HUES6 (cell line): ENCODE measurements around the gene TAC4.

Experiments
- H3K27ac ChIP-seq: 2 replicates; pipeline ENCODE4 v1.7.0; 2013; ENCODE audit warnings: low read depth, mild to moderate bottlenecking, low read length, inconsistent platforms
- H3K27me3 ChIP-seq: 2 replicates; pipeline ENCODE4 v1.6.1; 2013; ENCODE audit warnings: low read length; ENCODE audit not compliant: control insufficient read depth, insufficient read depth
- H3K36me3 ChIP-seq: 2 replicates; pipeline ENCODE4 v1.6.1; 2013; ENCODE audit warnings: low read length; ENCODE audit not compliant: control insufficient read depth, insufficient read depth
- H3K4me1 ChIP-seq: 2 replicates; pipeline ENCODE4 v1.6.1; 2013; ENCODE audit warnings: low read length; ENCODE audit not compliant: control insufficient read depth, insufficient read depth
- H3K4me3 ChIP-seq: 2 replicates; pipeline ENCODE4 v1.5.1; 2013; ENCODE audit warnings: low read depth, low read length
- H3K9ac ChIP-seq: one replicate; pipeline ENCODE4 v1.6.1; 2013; ENCODE audit warnings: mild to moderate bottlenecking, low read length
- H3K9me3 ChIP-seq: 2 replicates; pipeline ENCODE4 v1.6.1; 2013; ENCODE audit warnings: low read depth, low read length; ENCODE audit not compliant: control insufficient read depth, insufficient read depth

The TAC4 gene

DNA sequence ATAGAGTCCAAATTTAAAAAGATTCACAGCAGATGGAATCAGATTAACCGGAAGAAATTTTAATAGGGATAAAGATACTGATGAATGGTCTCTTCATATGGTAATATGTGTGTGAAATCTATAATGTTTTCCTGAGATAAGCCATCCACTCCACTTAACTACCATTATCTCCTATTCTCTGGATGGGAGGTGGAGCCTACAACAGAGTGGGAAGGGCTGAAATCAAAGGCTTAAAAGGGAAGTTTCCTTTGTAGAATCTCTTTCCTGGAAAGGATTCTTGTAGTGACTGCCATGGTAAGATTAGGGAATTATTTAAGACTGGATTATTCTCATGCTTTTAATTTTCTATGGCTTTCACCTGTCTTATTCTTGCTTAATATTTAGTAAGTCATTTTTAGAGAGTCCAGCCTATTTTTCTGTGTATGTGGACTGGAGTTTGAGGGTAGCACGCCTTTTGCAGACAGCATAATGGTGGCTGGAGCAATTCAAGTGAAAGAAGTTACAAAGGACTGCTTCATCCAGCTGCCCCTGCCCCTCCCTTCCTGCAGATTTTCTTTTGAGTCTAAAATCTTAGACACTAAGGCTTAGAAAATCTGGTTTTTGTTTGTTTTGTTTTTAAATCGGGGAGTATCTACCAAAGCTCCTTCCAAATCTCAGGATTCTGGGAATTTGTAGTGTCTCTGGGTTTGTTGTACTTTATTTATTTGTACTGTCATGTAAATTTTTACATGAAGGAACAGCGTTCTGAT is 32.9 kb downstream of the TAC4 start:
- Histone ChIP-seq H3K27ac (peak overlapping the region; percentile 75), H3K27me3 (no peaks in the 10 kb centered on the region), H3K4me3 (peak overlapping the region; percentile 37), H3K4me1 (peaks cover 44% of the 10 kb centered on the region), H3K9ac (peak overlapping the region; percentile 61), H3K36me3 (peaks cover 53% of the 10 kb centered on the region), H3K9me3 (no peaks in the 10 kb centered on the region)

DNA sequence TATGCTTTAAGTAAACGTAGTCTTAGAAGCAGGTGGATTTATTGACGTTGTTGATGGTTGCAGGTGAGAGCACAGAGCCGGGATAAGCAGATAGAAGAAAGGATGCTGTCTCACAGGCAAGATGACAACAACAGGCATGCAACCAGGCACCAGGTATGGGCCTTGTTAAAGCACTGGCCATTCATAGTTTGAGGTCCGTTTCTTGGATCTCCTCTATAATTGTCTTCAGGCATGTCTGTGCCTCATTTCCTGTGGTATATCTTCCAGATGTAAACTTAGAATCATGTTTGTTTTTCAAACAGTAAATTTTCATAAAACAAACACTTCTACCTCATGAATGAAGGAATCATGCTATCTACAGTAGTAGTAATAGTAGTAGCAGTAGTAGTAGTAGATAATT is 38.8 kb downstream of the TAC4 start:
- Histone ChIP-seq H3K27me3 (no peaks in the 10 kb centered on the region), H3K27ac (no peak overlapping the region), H3K4me1 (peaks cover 15% of the 10 kb centered on the region), H3K4me3 (no peak overlapping the region), H3K36me3 (peaks cover 70% of the 10 kb centered on the region), H3K9me3 (no peaks in the 10 kb centered on the region), H3K9ac (no peak overlapping the region)

DNA sequence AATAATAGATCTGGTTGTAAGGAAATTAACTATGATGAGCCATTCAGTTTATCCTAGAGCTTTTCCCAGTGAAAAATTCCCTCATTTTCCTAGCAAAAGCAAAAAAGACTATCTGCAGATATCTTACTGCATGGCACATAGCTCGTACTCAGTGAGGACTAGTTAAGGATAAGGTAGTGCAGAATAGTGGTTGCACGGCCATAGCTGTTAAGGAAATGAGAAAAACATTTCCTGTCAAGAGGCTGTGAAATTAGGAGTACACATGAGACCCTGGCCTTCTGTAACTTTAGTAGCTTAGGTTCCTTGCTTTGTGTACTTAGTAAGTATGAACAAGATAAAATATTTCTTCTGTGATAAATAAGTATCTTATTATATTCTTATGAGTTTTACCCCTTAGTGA is 49.1 kb downstream of the TAC4 start:
- no peak overlapping the region for H3K4me3 ChIP-seq
- no peaks in the 10 kb centered on the region for H3K27me3 ChIP-seq
- H3K36me3 ChIP-seq, result peaks cover 75% of the 10 kb centered on the region
- H3K9ac ChIP-seq, result no peak overlapping the region
- no peak overlapping the region for H3K27ac ChIP-seq
- no peaks in the 10 kb centered on the region for H3K9me3 ChIP-seq
- no peaks in the 10 kb centered on the region for H3K4me1 ChIP-seq

DNA sequence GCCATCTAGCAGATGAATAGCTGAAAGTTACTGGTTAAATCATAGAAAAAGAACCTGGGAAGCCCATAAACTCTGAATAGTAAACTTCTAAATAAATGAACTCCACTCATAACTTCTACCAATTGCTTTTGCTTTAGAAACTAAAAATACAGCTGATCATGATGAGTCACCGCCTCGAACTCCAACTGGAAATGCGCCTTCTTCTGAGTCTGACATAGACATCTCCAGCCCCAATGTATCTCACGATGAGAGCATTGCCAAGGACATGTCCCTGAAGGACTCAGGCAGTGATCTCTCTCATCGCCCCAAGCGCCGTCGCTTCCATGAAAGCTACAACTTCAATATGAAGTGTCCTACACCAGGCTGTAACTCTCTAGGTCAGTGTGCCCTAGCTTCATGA is 49.7 kb downstream of the TAC4 start:
- no peak overlapping the region for H3K4me3 ChIP-seq
- H3K36me3 ChIP-seq, result peaks cover 80% of the 10 kb centered on the region
- H3K9me3 ChIP-seq, result no peaks in the 10 kb centered on the region
- H3K27ac ChIP-seq, result no peak overlapping the region
- no peaks in the 10 kb centered on the region for H3K27me3 ChIP-seq
- no peak overlapping the region for H3K9ac ChIP-seq
- no peaks in the 10 kb centered on the region for H3K4me1 ChIP-seq

DNA sequence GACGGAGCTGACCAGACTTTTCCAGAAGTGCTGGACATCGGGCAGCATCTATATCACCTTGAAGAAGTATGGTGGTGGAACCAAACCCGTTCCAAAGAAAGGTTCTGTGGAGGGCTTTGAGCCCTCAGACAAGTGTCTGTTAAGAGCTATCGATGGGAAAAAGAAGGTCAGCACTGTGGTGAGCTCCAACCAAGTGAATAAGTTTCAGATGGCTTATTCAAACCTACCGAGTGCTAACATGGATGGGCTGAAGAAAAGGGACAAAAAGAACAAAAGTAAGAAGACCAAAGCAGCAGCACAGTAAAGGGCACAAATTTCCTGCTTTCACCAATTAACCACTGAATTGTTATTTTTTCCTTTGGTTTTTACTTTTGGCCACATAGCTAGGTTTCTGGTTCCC is 52.5 kb downstream of the TAC4 start:
- no peak overlapping the region for H3K27ac ChIP-seq

DNA sequence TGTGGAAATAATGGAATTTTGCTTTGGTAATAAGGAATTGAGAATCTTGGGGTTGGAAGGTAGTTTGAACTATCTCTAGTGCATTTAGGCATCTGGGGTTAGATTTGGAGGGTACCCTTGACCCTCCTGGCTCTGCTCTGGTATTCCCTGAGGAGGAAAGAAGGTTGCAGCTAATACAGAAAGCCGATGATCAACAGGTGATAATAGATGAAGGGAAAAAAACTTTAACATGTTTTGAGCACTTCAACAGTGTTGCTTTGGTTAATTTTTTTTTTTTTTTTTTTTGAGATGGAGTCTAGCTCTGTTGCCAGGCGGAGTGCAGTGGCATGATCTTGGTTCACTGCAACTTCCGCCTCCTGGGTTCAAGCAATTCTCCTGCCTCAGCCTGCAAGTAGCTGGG is 54.6 kb downstream of the TAC4 start:
- Histone ChIP-seq H3K4me1 (peaks cover 6% of the 10 kb centered on the region; the same call in 1 of the 2 replicates), H3K36me3 (peaks cover 62% of the 10 kb centered on the region)

More for the DNA sequence above, 52.5 kb downstream of the TAC4 start:
- peaks cover 74% of the 10 kb centered on the region for H3K36me3 ChIP-seq
- no peaks in the 10 kb centered on the region for H3K4me1 ChIP-seq
- no peak overlapping the region for H3K9ac ChIP-seq
- H3K4me3 ChIP-seq, result no peak overlapping the region
- no peaks in the 10 kb centered on the region for H3K9me3 ChIP-seq
- no peaks in the 10 kb centered on the region for H3K27me3 ChIP-seq

DNA sequence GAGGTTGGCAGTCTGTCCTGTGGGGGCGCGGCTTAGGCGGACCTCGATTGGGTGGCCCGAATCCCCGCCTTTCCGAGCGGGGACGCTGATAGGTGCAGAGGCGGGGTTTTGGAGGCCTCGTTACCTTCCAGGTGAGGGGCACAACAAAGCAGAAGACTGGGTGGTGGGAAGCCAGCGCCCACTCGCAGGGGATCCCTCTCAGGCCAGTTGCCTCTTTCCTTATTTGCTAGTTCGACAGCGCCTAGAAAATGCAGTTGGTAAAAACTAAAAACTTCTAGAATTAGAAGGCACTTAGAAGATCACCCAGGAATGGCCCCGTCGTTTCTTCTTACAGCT is 58.7 kb downstream of the TAC4 start:
- H3K9me3 ChIP-seq, result no peaks in the 10 kb centered on the region
- no peak overlapping the region for H3K9ac ChIP-seq
- peak overlapping the region; percentile 61 for H3K4me3 ChIP-seq
- no peaks in the 10 kb centered on the region; the same call in 1 of the 2 replicates for H3K27me3 ChIP-seq
- H3K4me1 ChIP-seq, result peaks cover 6% of the 10 kb centered on the region; the same call in 1 of the 2 replicates
- H3K27ac ChIP-seq, result no peak overlapping the region
- H3K36me3 ChIP-seq, result peaks cover 27% of the 10 kb centered on the region

More for the DNA sequence above, 54.6 kb downstream of the TAC4 start:
- Histone ChIP-seq H3K27ac (no peak overlapping the region), H3K27me3 (no peaks in the 10 kb centered on the region), H3K9me3 (no peaks in the 10 kb centered on the region), H3K9ac (no peak overlapping the region), H3K4me3 (no peak overlapping the region)

DNA sequence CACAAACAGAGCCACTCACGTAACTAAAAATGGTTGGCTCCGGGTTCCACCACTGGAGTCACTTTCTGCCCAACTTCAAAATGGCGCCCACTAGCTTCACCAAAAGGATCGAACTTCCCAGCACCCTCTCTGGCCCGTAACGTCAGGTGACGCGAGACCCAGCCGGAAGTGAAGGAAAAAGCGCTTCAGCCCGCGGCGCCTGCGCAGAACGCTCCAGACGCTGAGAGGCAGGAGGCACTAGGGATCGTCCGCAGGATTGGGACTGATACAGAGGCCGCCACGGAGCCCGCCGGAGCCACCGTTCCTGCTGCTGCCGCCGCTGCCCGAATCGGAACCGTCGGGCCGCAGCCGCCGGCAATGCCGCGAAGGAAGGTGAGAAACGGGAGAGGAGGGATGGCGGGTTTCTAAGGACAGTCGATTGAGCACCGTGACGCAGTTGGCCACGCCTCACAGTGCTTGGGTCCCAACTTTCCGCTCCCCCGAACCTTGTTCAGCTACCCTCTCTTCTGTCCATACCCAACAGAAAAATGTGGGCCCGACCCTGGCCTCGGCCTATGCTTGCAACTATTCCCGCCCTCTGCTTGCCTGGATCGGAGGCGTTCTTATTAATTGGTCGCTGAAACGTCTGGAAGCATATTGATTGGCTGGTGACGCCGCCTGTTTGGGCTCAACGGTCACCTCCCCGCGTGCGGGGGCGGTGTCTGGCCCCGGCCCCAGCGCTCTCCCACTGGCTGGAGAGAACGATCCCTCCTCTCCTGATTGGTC is 59.2 kb downstream of the TAC4 start, which contains the start of gene KAT7:
TSS of gene KAT7 (plus strand) at position 204 of the 765 bp plus-strand sequence. CDS start at position 358, 154 bp downstream.
- Histone ChIP-seq H3K9ac (peak within 1 kb of the TSS; percentile 98), H3K27ac (peak within 1 kb of the TSS; percentile 95), H3K36me3 (peaks cover 27% of the 10 kb centered on the region), H3K4me3 (peak within 1 kb of the TSS; percentile 93), H3K27me3 (no peaks in the 10 kb centered on the region; the same call in 1 of the 2 replicates), H3K9me3 (no peaks in the 10 kb centered on the region), H3K4me1 (peaks cover 6% of the 10 kb centered on the region; the same call in 1 of the 2 replicates)
